ENCODE results near the gene CADM4. TPM values are rescaled to one million over a fixed set of nuclear protein-coding genes. Genes with fewer than 3 reads are reported as not detected.

The CADM4 gene
- total and polyA plus RNA-seq, 2 donors (not counting 1 experiment from before 2014, with no cell fraction given) = 1.5 TPM

- TF ChIP-seq EZH2 (IDR thresholded peaks at IDR 0.05; ENCODE audit: low read length, missing control alignments) (no peak), CTCF (conservative IDR thresholded peaks at IDR 0.05 in 1 of 2, IDR thresholded peaks at IDR 0.05 in 1 of 2; ENCODE audit: low read depth in 1 of 2, low read length in 2 of 2) (no peak)
- DNase-seq (ENCODE audit: low read depth in 2 of 2) = no peak
- Histone ChIP-seq H3K4me1 (ENCODE audit: control insufficient read depth, extremely low read depth, insufficient read depth, low read length) (no peaks in the 10 kb centered on the region), H3K4me3 (replicated peaks in 1 of 4; ENCODE audit: control extremely low read depth in 1 of 4, insufficient read depth in 1 of 4, low read depth in 3 of 4, low read length in 4 of 4) (no peak overlapping the region), H3K9me3 (ENCODE audit: control insufficient read depth, insufficient read depth, low read depth, low read length) (no peaks in the 10 kb centered on the region), H3K27me3 (ENCODE audit: control insufficient read depth, insufficient read depth, low read length) (no peaks in the 10 kb centered on the region), H4K20me1 (ENCODE audit: control insufficient read depth, extremely low read depth, insufficient read depth, low read length) (no peaks in the 10 kb centered on the region), H2AFZ (ENCODE audit: low read length) (no peak overlapping the region), H3K27ac (ENCODE audit: insufficient read depth, low read length) (no peak overlapping the region), H3K4me2 (ENCODE audit: extremely low read depth, insufficient read depth, low read length) (no peak overlapping the region), H3K9ac (ENCODE audit: insufficient read depth, low read length) (no peak overlapping the region), H3K79me2 (ENCODE audit: control insufficient read depth, insufficient read depth, low read length) (peaks cover 2% of the 10 kb centered on the region), H3K36me3 (ENCODE audit: control insufficient read depth, insufficient read depth, low read length) (peaks cover 12% of the 10 kb centered on the region)
These were observed 9.0 kb upstream of the CADM4 start for GRCh38 chr19:43648633-43649032.

- Histone ChIP-seq H3K79me2 (ENCODE audit: control insufficient read depth, insufficient read depth, low read length) (no peaks in the 10 kb centered on the region), H3K9ac (ENCODE audit: insufficient read depth, low read length) (no peak overlapping the region), H3K27ac (ENCODE audit: insufficient read depth, low read length) (no peak overlapping the region), H3K36me3 (ENCODE audit: control insufficient read depth, insufficient read depth, low read length) (peaks cover 7% of the 10 kb centered on the region), H3K27me3 (ENCODE audit: control insufficient read depth, insufficient read depth, low read length) (peaks cover 9% of the 10 kb centered on the region), H3K4me1 (ENCODE audit: control insufficient read depth, extremely low read depth, insufficient read depth, low read length) (peaks cover 3% of the 10 kb centered on the region), H3K9me3 (ENCODE audit: control insufficient read depth, insufficient read depth, low read depth, low read length) (no peaks in the 10 kb centered on the region), H2AFZ (ENCODE audit: low read length) (no peak overlapping the region), H4K20me1 (ENCODE audit: control insufficient read depth, extremely low read depth, insufficient read depth, low read length) (no peaks in the 10 kb centered on the region), H3K4me2 (ENCODE audit: extremely low read depth, insufficient read depth, low read length) (no peak overlapping the region), H3K4me3 (replicated peaks in 1 of 4; ENCODE audit: control extremely low read depth in 1 of 4, insufficient read depth in 1 of 4, low read depth in 3 of 4, low read length in 4 of 4) (no peak overlapping the region)
- DNase-seq (ENCODE audit: low read depth in 2 of 2) = no peak
- TF ChIP-seq CTCF (conservative IDR thresholded peaks at IDR 0.05 in 1 of 2, IDR thresholded peaks at IDR 0.05 in 1 of 2; ENCODE audit: low read depth in 1 of 2, low read length in 2 of 2) (no peak), EZH2 (IDR thresholded peaks at IDR 0.05; ENCODE audit: low read length, missing control alignments) (no peak)
These were observed 4.5 kb upstream of the CADM4 start for GRCh38 chr19:43644181-43644580.

GRCh38 chr19:43643326-43643725, 3.7 kb upstream of the CADM4 start:
- peaks cover 17% of the 10 kb centered on the region for H3K27me3 ChIP-seq (ENCODE audit: control insufficient read depth, insufficient read depth, low read length)
- peaks cover 3% of the 10 kb centered on the region for H3K4me1 ChIP-seq (ENCODE audit: control insufficient read depth, extremely low read depth, insufficient read depth, low read length)
- H3K9ac ChIP-seq (ENCODE audit: insufficient read depth, low read length) = no peak overlapping the region
- no peaks in the 10 kb centered on the region for H4K20me1 ChIP-seq (ENCODE audit: control insufficient read depth, extremely low read depth, insufficient read depth, low read length)
- DNase-seq (ENCODE audit: low read depth in 2 of 2) = peak in 1 of 2 donors; percentile 29
- no peak overlapping the region for H3K4me2 ChIP-seq (ENCODE audit: extremely low read depth, insufficient read depth, low read length)
- no peaks in the 10 kb centered on the region for H3K79me2 ChIP-seq (ENCODE audit: control insufficient read depth, insufficient read depth, low read length)
- no peak for TF ChIP-seq EZH2 (IDR thresholded peaks at IDR 0.05; ENCODE audit: low read length, missing control alignments)
- TF ChIP-seq CTCF (conservative IDR thresholded peaks at IDR 0.05 in 1 of 2, IDR thresholded peaks at IDR 0.05 in 1 of 2; ENCODE audit: low read depth in 1 of 2, low read length in 2 of 2) = no peak
- H3K36me3 ChIP-seq (ENCODE audit: control insufficient read depth, insufficient read depth, low read length) = peaks cover 4% of the 10 kb centered on the region
- H3K27ac ChIP-seq (ENCODE audit: insufficient read depth, low read length) = no peak overlapping the region
- no peak overlapping the region for H2AFZ ChIP-seq (ENCODE audit: low read length)
- H3K9me3 ChIP-seq (ENCODE audit: control insufficient read depth, insufficient read depth, low read depth, low read length) = no peaks in the 10 kb centered on the region
- no peak overlapping the region for H3K4me3 ChIP-seq (replicated peaks in 1 of 4; ENCODE audit: control extremely low read depth in 1 of 4, insufficient read depth in 1 of 4, low read depth in 3 of 4, low read length in 4 of 4)

Measured in fibroblast of lung (primary cell).